Activated naive CD4-positive, alpha-beta T cell treated with anti-CD3 and anti-CD28 coated beads, Interleukin-2, amount 50 U/mL, for 72 hours (primary cell): ENCODE measurements around the gene CMAS. TPM values are rescaled to one million over a fixed set of nuclear protein-coding genes. Genes with fewer than 3 reads are reported as not detected.
A peak's percentile ranks its signal among the peaks of the same experiment; 100 is the strongest.
"Not testable (repeated sequence)": the region's sequence is repeated elsewhere in the genome, so short reads cannot be mapped to it uniquely, and the experiment has no call there.

Experiments
- ATAC-seq, 2 donors: fragments of 150-1000 bp; cut with Tn5 transposase; 2 replicates each; pipeline ENCODE4 v1.10.0; 2021; ENCODE audit warnings: mild to moderate bottlenecking in 2 of 2, moderate library complexity in 2 of 2
- DNase-seq, 2 donors: peaks; one replicate each; pipeline ENCODE4 v3.0.0; 2021 to 2022; ENCODE audit warnings: low spot score in 2 of 2
- H3K27ac Mint-ChIP-seq, 2 donors: one replicate each; pipeline ENCODE4 v1.8.0; 2022; ENCODE audit warnings: mild to moderate bottlenecking in 2 of 2, mixed read lengths in 2 of 2
- H3K36me3 Mint-ChIP-seq, 2 donors: one replicate each; pipeline ENCODE4 v1.8.0; 2022; ENCODE audit warnings: mixed read lengths in 2 of 2
- H3K9me3 Mint-ChIP-seq, 2 donors: one replicate each; pipeline ENCODE4 v1.8.0; 2022; ENCODE audit warnings: mixed read lengths in 2 of 2
- total RNA-seq, 2 donors: library from RNA; stranded (reverse); gene quantifications; one replicate each; pipeline ENCODE4 v1.2.3, GENCODE V29; 2022

CMAS gene
- total RNA-seq, 2 donors from 2014 or later = 47.7 to 65.4 TPM

DNA sequence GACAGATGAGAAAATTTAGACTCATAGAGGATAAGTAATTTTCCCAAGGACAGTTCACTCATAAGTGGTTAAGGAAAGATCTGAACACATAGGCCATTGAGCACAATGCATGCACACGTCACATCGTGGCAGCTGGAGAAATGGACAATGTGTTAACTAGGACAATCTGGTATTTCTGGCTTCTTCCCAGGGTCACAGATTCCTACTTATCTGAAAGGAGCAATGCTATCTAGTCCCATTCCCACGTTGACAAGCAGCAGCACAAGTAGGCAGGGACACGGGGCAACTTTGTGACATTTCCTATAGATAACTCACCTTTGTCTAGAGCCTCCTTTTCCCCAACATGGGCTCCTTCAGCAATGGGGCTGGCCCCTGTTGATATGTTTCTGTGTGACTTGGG is 6.7 kb upstream of the CMAS start:
- Mint-ChIP-seq H3K36me3 (no peaks in the 10 kb centered on the region), H3K27ac (no peak overlapping the region), H3K9me3 (no peaks in the 10 kb centered on the region)
- ATAC-seq (no peak), DNase-seq (no peak)

DNA sequence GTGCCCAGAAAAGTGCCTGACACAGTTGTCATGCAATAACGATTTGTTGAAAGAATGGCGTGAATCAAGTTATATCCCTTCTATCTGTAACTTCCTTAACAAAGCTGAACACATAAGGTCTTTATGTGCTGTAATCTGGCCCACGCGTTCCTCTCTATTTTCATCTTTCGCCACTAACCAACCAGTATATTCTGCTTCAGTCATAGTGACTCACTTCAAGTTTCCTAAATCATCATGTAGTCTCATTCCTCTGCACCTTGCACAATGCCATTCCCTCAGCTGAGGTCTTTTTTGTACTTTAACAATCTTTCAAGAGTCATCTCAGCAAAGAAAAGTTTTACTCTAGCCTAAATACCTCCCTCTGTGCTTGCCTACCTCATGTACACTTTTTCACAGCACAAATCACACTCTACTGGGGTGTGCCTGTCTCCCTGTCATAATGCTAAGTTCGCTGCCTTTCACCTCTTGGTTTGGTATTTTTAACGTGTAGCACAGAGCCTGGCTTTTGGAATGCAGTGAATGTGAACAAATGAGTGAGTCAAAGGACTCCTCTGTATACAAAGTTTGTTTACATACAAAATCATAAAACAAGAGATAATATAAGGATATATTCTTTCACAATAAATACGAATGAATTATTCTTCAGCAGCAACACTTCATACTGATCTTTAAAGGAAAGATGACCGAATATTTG is 2.9 kb upstream of the CMAS start:
- ATAC-seq = peak in 1 of 2 donors; percentile 56
- H3K9me3 Mint-ChIP-seq = peaks cover 0 to 4% of the 10 kb centered on the region in 2 donors
- peaks cover 6 to 7% of the 10 kb centered on the region in 2 donors for H3K36me3 Mint-ChIP-seq
- DNase-seq = no peak
- H3K27ac Mint-ChIP-seq = peak overlapping the region in 1 of 2 donors; percentile 18

DNA sequence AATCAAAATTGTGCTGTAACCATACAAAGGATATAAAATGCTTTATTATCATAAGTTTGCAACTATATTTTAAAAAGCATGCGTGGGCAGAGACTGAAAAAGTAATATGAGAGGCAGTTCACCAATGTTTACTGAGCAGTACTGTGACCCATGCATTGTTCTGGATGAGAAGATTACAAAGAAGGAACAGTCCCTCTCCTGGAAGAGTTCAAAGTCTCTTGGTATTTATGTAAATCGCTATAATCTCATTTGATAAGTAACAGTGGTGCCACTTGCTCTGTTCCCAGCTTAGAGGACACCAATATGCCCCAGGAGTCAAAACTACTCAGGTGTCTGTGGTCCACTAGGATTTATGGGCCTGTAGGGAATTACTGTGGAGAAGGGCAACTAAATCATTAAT is 2.1 kb upstream of the CMAS start:
- peak overlapping the region in 1 of 2 donors; percentile 52 for H3K27ac Mint-ChIP-seq
- H3K9me3 Mint-ChIP-seq = peaks cover 0 to 4% of the 10 kb centered on the region in 2 donors
- no peak for DNase-seq
- peaks cover 8 to 11% of the 10 kb centered on the region in 2 donors for H3K36me3 Mint-ChIP-seq
- ATAC-seq = no peak

DNA sequence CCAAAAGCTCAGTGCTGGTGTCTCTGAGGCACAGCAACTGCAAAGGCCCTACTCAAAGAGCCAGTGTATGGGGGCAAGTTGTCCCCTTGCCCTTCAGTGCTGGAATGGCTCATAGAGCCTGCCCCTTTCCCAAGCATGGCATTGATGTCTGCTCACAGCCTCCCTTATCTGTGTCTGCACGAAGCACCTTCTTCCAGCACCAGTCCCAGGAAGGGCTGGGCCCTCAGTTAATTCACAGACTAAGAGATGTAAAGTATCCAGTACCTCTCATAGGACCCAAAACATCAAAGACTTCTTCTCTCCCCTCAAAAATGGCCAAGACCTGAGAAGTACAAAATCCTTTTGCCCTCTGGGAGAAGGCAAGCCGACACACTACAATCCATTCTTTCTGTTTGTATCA is 1.6 kb upstream of the CMAS start:
- DNase-seq (no peak), ATAC-seq (no peak)
- peaks cover 10 to 15% of the 10 kb centered on the region in 2 donors for H3K36me3 Mint-ChIP-seq
- H3K9me3 Mint-ChIP-seq = peaks cover 0 to 4% of the 10 kb centered on the region in 2 donors
- H3K27ac Mint-ChIP-seq = peak overlapping the region in 1 of 2 donors; percentile 32

DNA sequence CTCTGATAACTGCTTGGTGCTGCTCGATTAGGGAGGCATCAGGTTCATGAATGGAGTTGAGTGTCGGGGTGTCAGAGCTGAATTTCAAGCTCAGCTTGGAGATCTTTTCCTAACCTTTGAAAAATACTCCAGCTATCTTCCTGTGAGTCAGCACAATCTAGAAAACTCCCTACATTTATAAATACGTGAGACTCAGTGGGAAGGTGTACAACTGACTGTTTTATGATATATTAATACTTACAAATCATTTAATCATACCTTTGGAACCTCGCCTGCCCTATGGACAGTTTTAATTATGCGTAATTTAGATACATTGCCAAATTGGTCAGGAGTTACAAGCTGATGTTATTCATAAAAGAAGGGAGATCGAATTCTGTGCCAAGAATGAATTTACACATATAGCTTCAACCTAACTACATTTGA is 961 bp downstream of the CMAS start:
- ATAC-seq (no peak), DNase-seq (no peak)
- Mint-ChIP-seq H3K27ac (peak overlapping the region; percentile 90 to 92), H3K9me3 (peaks cover 0 to 4% of the 10 kb centered on the region in 2 donors), H3K36me3 (peaks cover 10 to 23% of the 10 kb centered on the region in 2 donors)

DNA sequence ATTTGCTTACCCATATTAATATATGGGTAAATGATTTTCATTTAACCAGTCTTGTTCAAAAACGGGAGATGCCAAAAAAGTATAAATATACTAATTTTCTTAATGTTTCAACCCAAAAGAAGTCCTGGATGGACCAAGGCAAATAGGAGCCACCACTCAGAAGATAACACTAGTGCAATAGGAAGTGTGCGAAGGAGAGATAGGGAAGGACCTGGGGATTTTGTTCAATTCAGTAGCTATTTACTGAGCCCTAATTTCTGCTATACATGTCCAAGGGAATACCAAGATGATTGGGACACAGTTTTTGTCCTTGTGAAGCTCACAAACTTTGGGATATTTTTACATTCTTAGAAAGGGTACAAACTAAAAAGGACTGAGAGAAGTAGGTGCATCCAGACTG is 1.5 kb downstream of the CMAS start:
- Mint-ChIP-seq H3K9me3 (peaks cover 0 to 4% of the 10 kb centered on the region in 2 donors), H3K27ac (peak overlapping the region; percentile 41 to 90), H3K36me3 (peaks cover 10 to 23% of the 10 kb centered on the region in 2 donors)
- DNase-seq (no peak), ATAC-seq (no peak)

DNA sequence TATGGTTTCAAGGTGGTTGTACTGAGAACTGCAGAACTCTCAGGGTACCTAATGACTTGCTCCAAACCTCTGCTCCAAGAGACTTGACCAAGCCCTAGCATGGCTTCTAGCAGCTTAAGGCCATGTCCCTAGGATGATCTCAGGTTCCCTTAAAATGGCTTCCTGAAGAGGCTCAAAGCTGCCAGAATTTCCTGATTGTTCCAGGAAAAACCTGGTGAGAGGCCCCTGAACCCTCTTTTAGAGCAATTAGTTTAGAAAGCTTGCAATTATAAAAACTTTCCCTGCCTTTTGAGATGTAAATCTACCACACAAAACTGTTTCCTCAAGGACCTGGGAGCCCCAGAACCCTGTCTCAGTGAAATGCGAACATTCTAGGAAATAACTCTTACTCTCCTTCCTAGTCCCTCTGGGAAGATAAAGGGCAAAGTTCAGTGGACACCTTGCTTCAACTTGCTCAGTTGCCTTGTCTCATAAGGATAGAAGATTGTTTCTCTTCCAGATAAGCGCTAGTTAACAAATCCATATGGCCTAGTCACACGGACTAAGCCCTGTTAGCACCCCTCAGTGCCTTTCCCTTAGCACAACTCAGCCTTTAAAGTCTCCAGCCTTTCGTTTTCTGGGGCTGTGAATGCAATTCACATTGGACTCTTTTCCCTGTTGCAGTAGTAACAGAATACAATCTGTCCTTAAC is 2.5 kb downstream of the CMAS start:
- DNase-seq = no peak
- ATAC-seq = no peak
- Mint-ChIP-seq H3K36me3 (peaks cover 10 to 23% of the 10 kb centered on the region in 2 donors), H3K9me3 (peaks cover 0 to 4% of the 10 kb centered on the region in 2 donors), H3K27ac (no peak overlapping the region)

DNA sequence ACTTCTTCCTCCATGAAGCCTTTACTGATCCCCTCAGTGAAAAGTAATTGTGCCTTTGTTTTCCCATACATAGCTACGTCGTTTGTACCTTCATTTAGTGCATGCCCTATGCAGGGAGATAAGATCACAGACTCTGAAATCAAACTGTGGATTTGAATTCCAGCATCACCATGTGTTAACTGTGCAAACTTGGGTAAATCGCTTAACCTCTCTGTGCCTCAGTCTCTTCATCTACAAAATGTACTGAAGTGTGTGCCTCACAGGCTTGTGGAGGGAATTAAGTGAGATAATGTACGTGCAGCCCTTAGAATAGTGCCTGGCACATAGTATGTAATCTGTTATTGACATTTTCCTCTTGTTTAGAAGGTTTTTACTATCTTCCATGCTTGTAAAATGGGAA is 4.1 kb downstream of the CMAS start:
- ATAC-seq (no peak), DNase-seq (no peak)
- Mint-ChIP-seq H3K27ac (no peak overlapping the region), H3K9me3 (peaks cover 0 to 4% of the 10 kb centered on the region in 2 donors), H3K36me3 (peaks cover 10 to 23% of the 10 kb centered on the region in 2 donors)

DNA sequence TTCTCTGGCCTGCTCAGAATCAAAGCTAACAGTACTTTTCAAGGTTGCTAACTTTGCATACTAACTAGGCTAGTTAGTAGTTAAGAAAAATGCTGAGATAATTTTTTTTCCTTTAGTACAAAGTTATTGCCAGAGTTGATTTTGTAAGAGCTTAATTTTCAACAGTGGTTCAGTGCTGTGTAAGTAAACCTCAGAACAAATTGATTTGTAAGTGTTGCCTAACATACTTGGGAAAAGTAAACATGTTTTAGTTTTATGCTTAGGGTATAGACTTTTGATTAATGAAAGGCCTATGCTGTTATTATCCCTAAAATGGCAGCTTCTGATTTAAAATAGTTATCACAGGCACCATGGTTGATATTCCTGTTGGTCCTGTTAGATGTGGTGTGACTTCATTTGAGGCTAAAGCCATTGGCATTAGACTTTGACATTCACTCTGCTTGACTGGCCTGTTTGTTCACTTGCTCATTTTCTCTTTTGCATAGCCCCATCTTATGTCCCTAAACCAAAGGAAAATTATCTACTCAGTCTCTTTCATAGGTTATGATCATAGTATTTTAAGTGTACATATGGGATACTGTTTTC is 5.2 kb downstream of the CMAS start:
- no peak overlapping the region for H3K27ac Mint-ChIP-seq
- no peak for ATAC-seq

DNA sequence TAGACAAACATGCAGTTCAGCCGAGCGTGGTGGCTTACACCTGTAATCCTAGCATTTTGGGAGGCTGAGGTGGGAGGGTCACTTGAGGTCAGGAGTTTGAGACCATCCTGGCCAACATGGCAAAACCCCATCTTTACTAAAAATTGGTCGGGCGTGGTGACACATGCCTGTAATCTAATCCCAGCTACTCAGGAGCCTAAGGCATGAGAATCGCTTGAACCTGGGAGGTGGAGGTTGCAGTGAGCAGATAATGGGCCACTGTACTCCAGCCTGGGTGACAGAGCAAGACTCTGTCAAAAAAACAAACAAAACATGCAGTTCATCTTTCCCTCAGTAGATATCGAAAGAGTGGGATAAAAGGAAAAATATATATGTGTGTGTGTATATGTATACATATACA is 7.0 kb downstream of the CMAS start:
- H3K9me3 Mint-ChIP-seq, ATAC-seq, H3K27ac Mint-ChIP-seq, DNase-seq: not testable (repeated sequence)
- peaks cover 5 to 28% of the 10 kb centered on the region in 2 donors for H3K36me3 Mint-ChIP-seq

More for the DNA sequence above, 5.2 kb downstream of the CMAS start:
- no peaks in the 10 kb centered on the region for H3K9me3 Mint-ChIP-seq
- DNase-seq = no peak
- peaks cover 10 to 29% of the 10 kb centered on the region in 2 donors for H3K36me3 Mint-ChIP-seq

DNA sequence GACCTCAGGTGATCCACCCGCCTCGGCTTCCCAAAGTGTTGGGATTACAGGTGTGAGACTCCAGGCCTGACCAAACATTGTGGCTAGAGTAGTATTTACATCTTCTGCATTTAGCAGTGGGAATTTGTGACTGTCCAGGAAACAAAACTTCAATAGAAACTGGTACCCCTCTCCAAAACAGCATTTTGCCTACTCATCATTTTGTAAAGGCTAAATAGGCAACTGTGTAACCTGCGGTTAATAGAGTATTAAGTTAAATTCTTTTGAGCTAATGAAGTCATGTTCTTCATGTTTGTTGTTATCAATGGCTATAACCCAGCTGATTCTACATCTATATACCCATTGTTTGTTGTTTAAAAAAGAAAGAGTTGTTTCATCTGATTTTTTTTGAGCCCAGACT is 8.1 kb downstream of the CMAS start:
- Mint-ChIP-seq H3K9me3 (no peaks in the 10 kb centered on the region), H3K27ac (no peak overlapping the region), H3K36me3 (peaks cover under 1 to 23% of the 10 kb centered on the region in 2 donors)
- DNase-seq (no peak), ATAC-seq (no peak)

DNA sequence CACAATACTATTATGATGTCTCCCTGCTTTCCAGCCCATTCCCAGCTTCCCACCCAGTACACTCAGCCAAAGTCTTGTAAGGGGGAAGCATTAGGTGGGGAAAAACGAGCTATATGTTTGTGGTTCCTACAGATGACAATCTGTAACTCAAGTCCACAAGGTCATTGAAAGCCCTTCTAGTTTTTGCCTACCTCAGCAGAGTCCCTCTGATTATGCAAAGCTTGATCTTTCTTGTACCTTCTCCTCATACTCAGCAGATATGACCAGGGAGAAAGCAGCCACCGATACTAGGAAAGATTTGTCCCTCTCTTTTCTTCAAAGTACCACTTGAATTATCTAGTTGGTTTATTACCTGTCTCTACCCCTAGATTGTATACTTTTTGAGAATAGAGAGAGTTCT is 10.6 kb downstream of the CMAS start:
- ATAC-seq (no peak), DNase-seq (no peak)
- no peak overlapping the region for H3K27ac Mint-ChIP-seq
- peaks cover 0 to 13% of the 10 kb centered on the region in 2 donors for H3K36me3 Mint-ChIP-seq
- H3K9me3 Mint-ChIP-seq = no peaks in the 10 kb centered on the region

DNA sequence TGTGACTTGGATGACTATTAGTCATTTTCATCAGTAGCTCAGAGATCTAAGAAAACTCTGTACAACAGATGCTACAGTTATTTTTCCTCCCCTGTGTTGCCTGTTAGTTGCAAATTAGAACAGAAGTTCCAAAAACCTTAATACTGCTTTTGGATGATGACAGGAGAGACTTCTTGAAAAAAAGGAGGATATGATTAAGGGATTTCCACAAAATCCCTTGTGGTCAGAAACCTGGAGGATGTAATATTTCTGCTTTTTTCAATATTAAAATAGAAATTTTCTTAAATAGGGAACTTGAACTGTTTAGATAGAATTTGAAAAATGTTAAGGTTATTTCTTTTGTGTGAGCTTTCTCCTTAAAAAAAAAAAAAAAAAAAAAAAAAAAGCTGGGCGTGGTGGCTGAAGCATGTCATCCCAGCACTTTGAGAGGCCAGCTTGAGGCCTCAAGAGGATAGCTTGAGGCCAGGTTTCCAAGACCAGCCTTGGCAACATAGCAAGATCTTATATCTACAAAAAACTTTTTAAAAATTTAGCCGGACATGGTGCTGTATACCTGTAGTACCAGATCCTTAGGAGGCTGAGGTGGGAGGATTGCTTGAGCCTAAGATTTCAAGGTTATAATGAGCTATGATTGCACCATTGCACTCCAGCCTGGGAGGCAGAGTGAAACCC is 14.1 kb downstream of the CMAS start:
- no peak for DNase-seq
- H3K9me3 Mint-ChIP-seq = no peaks in the 10 kb centered on the region
- no peak for ATAC-seq
- peaks cover 2 to 17% of the 10 kb centered on the region in 2 donors for H3K36me3 Mint-ChIP-seq
- no peak overlapping the region for H3K27ac Mint-ChIP-seq

DNA sequence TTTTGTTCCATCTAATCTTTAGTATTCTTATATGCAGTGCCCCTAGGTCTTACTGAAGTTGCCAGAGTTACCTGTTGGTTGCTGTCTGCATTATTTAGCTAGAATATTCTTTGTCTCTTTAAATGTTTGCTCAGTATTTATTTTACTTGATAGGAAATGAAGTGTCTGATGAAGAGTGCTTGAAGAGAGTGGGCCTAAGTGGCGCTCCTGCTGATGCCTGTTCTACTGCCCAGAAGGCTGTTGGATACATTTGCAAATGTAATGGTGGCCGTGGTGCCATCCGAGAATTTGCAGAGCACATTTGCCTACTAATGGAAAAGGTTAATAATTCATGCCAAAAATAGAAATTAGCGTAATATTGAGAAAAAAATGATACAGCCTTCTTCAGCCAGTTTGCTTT is 18.9 kb downstream of the CMAS start:
- DNase-seq (no peak), ATAC-seq (no peak)
- no peak overlapping the region for H3K27ac Mint-ChIP-seq
- peaks cover 11 to 19% of the 10 kb centered on the region in 2 donors for H3K36me3 Mint-ChIP-seq
- no peaks in the 10 kb centered on the region for H3K9me3 Mint-ChIP-seq

DNA sequence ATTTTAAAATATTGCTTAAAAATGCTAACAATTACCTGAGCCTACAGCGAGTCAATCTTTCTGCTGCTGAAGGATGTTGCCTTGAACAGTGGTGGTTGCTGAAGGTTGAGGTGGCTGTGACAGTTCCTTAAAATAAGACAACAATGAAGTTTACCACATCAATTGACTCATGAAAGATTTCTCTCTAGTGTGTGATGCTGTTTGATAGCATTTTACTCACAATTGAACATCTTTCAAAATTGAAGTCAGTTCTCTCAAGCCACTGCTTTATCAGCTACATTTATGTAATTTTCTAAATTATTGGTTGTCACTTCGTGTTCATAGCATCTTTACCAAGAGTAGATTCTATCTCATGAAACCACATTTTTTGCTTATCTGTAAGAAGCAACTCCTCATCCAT is 20.3 kb downstream of the CMAS start:
- H3K36me3 Mint-ChIP-seq = peaks cover 11 to 19% of the 10 kb centered on the region in 2 donors
- H3K27ac Mint-ChIP-seq = no peak overlapping the region
- no peak for ATAC-seq
- DNase-seq = no peak
- H3K9me3 Mint-ChIP-seq = no peaks in the 10 kb centered on the region

DNA sequence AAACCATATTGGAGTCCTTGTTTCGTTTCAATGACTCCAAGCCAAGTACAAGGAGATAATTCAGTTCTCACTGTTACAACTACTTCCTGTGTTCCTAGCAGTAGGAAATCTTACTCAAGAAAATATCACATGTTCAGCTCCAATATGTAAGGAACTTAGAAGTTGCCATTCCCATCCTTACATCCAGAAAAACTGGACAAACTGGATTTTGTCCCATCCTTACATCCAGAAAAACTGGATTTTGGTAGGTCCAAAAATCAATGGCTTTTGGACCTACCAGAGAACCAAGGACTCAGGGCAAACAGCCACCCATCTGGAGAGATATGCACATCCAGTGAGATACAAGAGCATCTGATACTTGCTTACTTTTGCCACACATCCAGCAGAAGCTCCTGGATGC is 23.8 kb downstream of the CMAS start:
- ATAC-seq (no peak), DNase-seq (no peak)
- H3K27ac Mint-ChIP-seq = no peak overlapping the region
- H3K9me3 Mint-ChIP-seq = peaks cover 0 to 3% of the 10 kb centered on the region in 2 donors
- H3K36me3 Mint-ChIP-seq = peaks cover 11 to 18% of the 10 kb centered on the region in 2 donors

DNA sequence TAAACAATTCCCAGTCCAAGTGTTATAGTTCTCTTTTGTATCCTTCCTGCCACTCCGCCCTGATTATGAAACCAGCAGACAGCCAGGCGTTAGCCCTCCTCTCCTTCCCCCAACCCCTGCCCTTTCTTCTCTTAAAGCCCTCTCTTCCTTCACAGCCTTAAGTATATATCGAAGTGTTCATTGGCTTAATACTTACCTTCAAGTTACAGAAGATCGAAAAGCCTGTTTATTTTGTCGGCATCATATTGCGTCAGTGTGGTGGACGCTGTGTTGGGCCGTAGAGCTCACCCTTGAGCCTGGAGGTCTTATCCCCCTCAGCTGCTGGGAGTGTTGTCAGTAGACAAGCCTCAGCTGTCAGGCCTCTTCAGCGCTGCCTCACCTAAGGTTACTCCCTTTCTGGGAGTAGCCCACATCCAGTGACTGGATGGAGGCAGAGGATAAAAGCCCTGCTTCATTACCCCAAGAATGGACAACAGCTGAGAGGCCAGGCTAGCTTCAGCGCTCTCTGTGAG is 36.2 kb downstream of the CMAS start:
- no peak overlapping the region for H3K27ac Mint-ChIP-seq
- no peaks in the 10 kb centered on the region for H3K9me3 Mint-ChIP-seq
- ATAC-seq = no peak
- H3K36me3 Mint-ChIP-seq = no peaks in the 10 kb centered on the region
- DNase-seq = no peak
